Common myeloid progenitor, CD34-positive (primary cell): Measurements from ENCODE around the gene RNASET2.
A peak's percentile ranks its signal among the peaks of the same experiment; 100 is the strongest.

ENCODE experiments used
- CTCF ChIA-PET: fragments of 350-600 bp; sonication (Branson Sonifier 250); formaldehyde crosslinking; loops from one replicate; lab custom pipeline; 2021; ENCODE audit warnings: antibody characterized with exemption; lab: Charles Lee
- POLR2A ChIA-PET: fragments of 350-600 bp; sonication (Branson Sonifier 250); formaldehyde crosslinking; loops from one replicate; lab custom pipeline; 2021; ENCODE audit warnings: antibody characterized with exemption; lab: Charles Lee
- DNase-seq, 3 donors: peaks; one replicate each; pipeline versions ENCODE4 v3.0.0 to v3.0.0-alpha.2; 2013
- H3K27ac ChIP-seq, 2 experiments: 1 replicate in 1 of 2; 2 replicates in 1 of 2; pipeline ENCODE4 v1.7.0; 2013; ENCODE audit warnings: inconsistent platforms in 2 of 2, low read length in 2 of 2, mild to moderate bottlenecking in 2 of 2, low read depth in 1 of 2, moderate library complexity in 1 of 2; ENCODE audit not compliant: severe bottlenecking in 2 of 2, insufficient read depth in 1 of 2, poor library complexity in 1 of 2
- H3K27me3 ChIP-seq, 5 experiments: replicated peaks in 2 of 5; 1 replicate in 3 of 5; 2 replicates in 2 of 5; pipeline versions ENCODE4 v1.6.1 to v1.7.0; 2013; ENCODE audit warnings: low read length in 4 of 5, mild to moderate bottlenecking in 2 of 5, moderate library complexity in 2 of 5, inconsistent platforms in 1 of 5; ENCODE audit not compliant: insufficient read depth in 5 of 5, control insufficient read depth in 4 of 5
- H3K36me3 ChIP-seq, 4 experiments: 1 replicate in 2 of 4; 2 replicates in 2 of 4; pipeline versions ENCODE4 v1.6.1 to v1.7.0; 2013; ENCODE audit warnings: low read length in 3 of 4, control low read depth in 1 of 4, mild to moderate bottlenecking in 1 of 4; ENCODE audit not compliant: control insufficient read depth in 4 of 4, insufficient read depth in 4 of 4
- H3K4me1 ChIP-seq, 4 experiments: 1 replicate in 3 of 4; 2 replicates in 1 of 4; pipeline versions ENCODE4 v1.6.1 to v1.7.1; 2013; ENCODE audit warnings: low read length in 3 of 4, mild to moderate bottlenecking in 3 of 4, control low read depth in 1 of 4, inconsistent platforms in 1 of 4, moderate library complexity in 1 of 4; ENCODE audit not compliant: control insufficient read depth in 4 of 4, insufficient read depth in 4 of 4; ENCODE audit errors: control extremely low read depth in 1 of 4
- H3K4me3 ChIP-seq, 7 experiments: 1 replicate in 4 of 7; 2 replicates in 3 of 7; pipeline versions ENCODE4 v1.5.1 to v1.7.0; 2013; ENCODE audit warnings: mild to moderate bottlenecking in 7 of 7, low read length in 6 of 7, moderate library complexity in 6 of 7, inconsistent platforms in 2 of 7, low read depth in 2 of 7, control low read depth in 1 of 7; ENCODE audit not compliant: insufficient read depth in 4 of 7, control insufficient read depth in 1 of 7; ENCODE audit errors: extremely low read depth in 1 of 7
- H3K9me3 ChIP-seq, 5 experiments: 1 replicate in 4 of 5; 2 replicates in 1 of 5; pipeline versions ENCODE4 v1.6.1 to v1.7.1; 2013; ENCODE audit warnings: low read length in 4 of 5, mild to moderate bottlenecking in 2 of 5, inconsistent platforms in 1 of 5, low read depth in 1 of 5, moderate library complexity in 1 of 5; ENCODE audit not compliant: control insufficient read depth in 4 of 5, insufficient read depth in 2 of 5; ENCODE audit errors: control extremely low read depth in 1 of 5
- WGBS: methylation state at CpG from one replicate; pipeline ENCODE4 v1.1.5; 2013; ENCODE audit not compliant: insufficient coverage; 5-methylcytosine and 5-hydroxymethylcytosine counted together

Gene RNASET2

DNA sequence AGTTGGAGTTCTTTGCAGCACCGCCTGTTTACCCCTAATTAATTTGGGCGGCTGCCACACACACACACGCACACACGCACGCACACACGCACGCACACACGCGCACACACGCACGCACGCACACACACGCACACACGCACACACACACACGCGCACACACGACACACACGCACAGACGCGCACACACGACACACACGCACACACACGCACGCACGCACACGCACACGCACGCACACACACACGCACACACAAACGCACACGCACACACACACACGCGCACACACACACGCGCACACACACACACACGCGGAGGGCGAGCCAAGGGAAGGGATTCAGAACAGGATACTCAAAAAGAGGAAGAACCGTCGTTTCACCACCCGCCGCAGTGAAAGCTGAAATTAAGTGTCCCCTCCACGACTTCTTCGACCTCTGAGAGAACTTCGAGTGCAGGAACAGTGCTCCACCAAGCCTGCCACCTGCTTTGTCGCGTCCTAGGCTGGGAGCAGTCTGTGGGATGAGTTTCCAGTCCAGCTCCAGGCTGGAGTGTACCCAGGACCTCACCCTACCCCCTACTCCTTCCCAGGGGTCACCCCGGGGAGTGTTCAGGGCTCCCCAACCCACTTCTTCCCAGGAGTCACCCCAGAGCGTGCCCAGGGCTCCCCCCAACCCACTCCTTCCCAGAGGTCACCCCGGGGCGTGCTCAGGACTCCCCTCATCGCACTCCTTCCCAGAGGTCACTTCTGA is 1.1 kb downstream of the RNASET2 start:
- no peaks in the 10 kb centered on the region for H3K9me3 ChIP-seq
- H3K4me1 ChIP-seq: peaks cover 24 to 49% (median 43%) of the 10 kb centered on the region in 4 experiments
- peak overlapping the region; percentile 50 to 81 for H3K27ac ChIP-seq
- 0% methylated on average over 17 of the region's 52 CpGs for WGBS
- ChIA-PET POLR2A (interaction anchor here (0.9 kb wide), 1 partner anchor 34 kb away, joined by 5 read pairs; no protein-coding TSS in a partner anchor), CTCF (interaction anchor here (0.6 to 9.9 kb wide), 9 partner anchors 15 to 187 kb away, joined by 3 to 86 read pairs (median 4); partner anchors contain the start of gene CEP43)
- H3K27me3 ChIP-seq: peaks cover 0 to 28% (median 0%) of the 10 kb centered on the region in 5 experiments
- H3K36me3 ChIP-seq: peaks cover 4 to 23% (median 9%) of the 10 kb centered on the region in 4 experiments
- peak overlapping the region; percentile 72 to 91 (median 84) for H3K4me3 ChIP-seq
- peak; percentile 78 to 91 (median 90) for DNase-seq

- peaks cover 15 to 39% (median 35%) of the 10 kb centered on the region in 4 experiments for H3K4me1 ChIP-seq
- H3K27ac ChIP-seq: no peak overlapping the region
- no peak for DNase-seq
- peaks cover 0 to 19% (median 0%) of the 10 kb centered on the region in 5 experiments for H3K27me3 ChIP-seq
- peaks cover 7 to 33% (median 15%) of the 10 kb centered on the region in 4 experiments for H3K36me3 ChIP-seq
- POLR2A ChIA-PET: no interaction called here
- WGBS: 90% methylated on average over 4 of the region's 6 CpGs
- no peak overlapping the region for H3K4me3 ChIP-seq
- no peaks in the 10 kb centered on the region for H3K9me3 ChIP-seq
- CTCF ChIA-PET: interaction anchor here (0.8 to 9.9 kb wide), 10 partner anchors 12 to 519 kb away, joined by 3 to 86 read pairs (median 4); no protein-coding TSS in a partner anchor
These were observed 2.1 kb downstream of the RNASET2 start for GRCh38 chr6:166954118-166954713.

DNA sequence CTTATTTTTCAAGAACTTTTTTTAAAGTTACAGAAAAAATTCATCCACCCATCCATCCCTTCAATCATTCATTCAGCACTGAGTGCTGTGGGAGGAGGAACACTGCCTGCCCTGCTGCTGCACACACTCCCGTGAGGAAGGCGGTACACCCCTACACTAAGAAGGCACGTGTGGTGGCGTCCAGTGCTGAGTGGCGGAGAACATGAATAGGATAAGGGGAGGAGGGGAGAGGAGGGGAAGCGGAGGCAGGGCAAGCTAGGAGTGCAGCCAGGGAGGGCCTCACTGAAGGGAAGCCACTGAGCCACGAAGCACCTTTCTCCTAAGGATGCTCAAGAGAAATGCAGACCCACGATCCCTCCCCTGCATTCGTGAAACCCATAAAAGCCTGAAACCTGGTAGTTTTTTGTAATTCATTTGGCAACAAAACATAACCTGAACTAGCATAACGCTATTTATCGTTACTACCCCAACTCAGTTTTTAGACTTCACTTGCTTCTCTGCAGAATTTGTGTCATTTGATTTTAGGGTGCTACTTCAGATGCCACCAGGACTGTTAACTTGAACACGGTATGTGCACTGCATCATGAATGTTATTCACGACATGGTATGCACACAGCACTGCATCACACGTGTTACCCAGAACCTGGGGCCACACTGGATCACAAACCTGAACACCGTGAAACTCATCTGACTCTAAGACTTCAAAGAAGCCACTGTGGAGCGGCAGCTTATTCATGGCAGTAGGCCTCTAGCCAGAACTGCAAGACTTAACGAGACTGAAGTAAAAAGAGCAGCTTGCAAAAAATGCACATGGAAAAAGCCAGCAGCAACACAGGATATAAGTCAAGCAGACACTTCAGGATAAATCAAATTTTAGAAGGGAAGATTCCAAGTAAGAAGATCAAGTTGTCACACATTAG is 3.5 kb downstream of the RNASET2 start:
- no peak for DNase-seq
- H3K4me1 ChIP-seq: peaks cover 8 to 31% (median 24%) of the 10 kb centered on the region in 4 experiments
- H3K27ac ChIP-seq: no peak overlapping the region
- H3K4me3 ChIP-seq: no peak overlapping the region
- no peaks in the 10 kb centered on the region for H3K9me3 ChIP-seq
- ChIA-PET POLR2A (no interaction called here), CTCF (interaction anchor here (0.9 to 9.9 kb wide), 11 partner anchors 11 to 189 kb away, joined by 3 to 86 read pairs (median 5); no protein-coding TSS in a partner anchor)
- peaks cover 0 to 19% (median 0%) of the 10 kb centered on the region in 5 experiments for H3K27me3 ChIP-seq
- 91% methylated on average over 13 of the region's 17 CpGs for WGBS
- H3K36me3 ChIP-seq: peaks cover 7 to 40% (median 17%) of the 10 kb centered on the region in 4 experiments

DNA sequence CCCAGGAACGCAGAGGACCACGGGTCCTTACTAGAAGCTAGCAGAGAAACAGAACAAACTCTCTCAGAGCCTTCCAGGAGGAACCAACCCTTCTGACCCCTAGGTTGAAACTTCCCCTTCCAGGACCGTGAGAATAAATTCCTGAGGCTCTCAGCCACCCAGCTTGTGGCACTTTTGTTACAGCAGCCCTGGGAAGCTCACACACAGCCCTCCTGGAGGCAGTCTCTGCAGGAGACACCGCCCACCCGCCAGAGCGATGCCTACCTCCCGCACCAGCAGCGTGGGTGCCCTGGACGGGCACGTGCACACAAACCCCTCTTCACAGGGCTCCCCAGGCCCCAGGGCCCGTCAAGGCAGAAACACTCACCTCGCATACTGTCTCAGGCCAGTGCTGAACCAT is 4.2 kb downstream of the RNASET2 start:
- H3K4me1 ChIP-seq: peaks cover 6 to 25% (median 17%) of the 10 kb centered on the region in 4 experiments
- 86% methylated on average over 10 of the region's 12 CpGs for WGBS
- POLR2A ChIA-PET: no interaction called here

GRCh38 chr6:166951670-166952060 is 4.7 kb downstream of the RNASET2 start:
- H3K4me3 ChIP-seq: no peak overlapping the region
- WGBS: 100% methylated on average over 2 of the region's 3 CpGs
- DNase-seq: no peak
- peaks cover 6 to 20% (median 13%) of the 10 kb centered on the region in 4 experiments for H3K4me1 ChIP-seq
- H3K36me3 ChIP-seq: peaks cover 14 to 52% (median 23%) of the 10 kb centered on the region in 4 experiments
- ChIA-PET POLR2A (interaction anchor here (1.1 kb wide), 1 partner anchor 9 kb away, joined by 3 read pairs; no protein-coding TSS in a partner anchor), CTCF (interaction anchor here (1.0 to 9.9 kb wide), 12 partner anchors 10 to 516 kb away, joined by 3 to 86 read pairs (median 4); partner anchors contain the start of gene CEP43)
- peaks cover 0 to 13% (median 0%) of the 10 kb centered on the region in 5 experiments for H3K27me3 ChIP-seq
- no peaks in the 10 kb centered on the region for H3K9me3 ChIP-seq
- H3K27ac ChIP-seq: peak overlapping the region in 1 of 2 experiments; percentile 6

More for the DNA sequence above, 4.2 kb downstream of the RNASET2 start:
- DNase-seq: no peak
- Histone ChIP-seq H3K27ac (no peak overlapping the region), H3K36me3 (peaks cover 11 to 47% (median 20%) of the 10 kb centered on the region in 4 experiments), H3K4me3 (no peak overlapping the region), H3K27me3 (peaks cover 0 to 13% (median 0%) of the 10 kb centered on the region in 5 experiments), H3K9me3 (no peaks in the 10 kb centered on the region)
- CTCF ChIA-PET: interaction anchor here (1.0 to 9.9 kb wide), 11 partner anchors 12 to 517 kb away, joined by 3 to 86 read pairs (median 4); partner anchors contain the start of gene CEP43
